ENCODE data around the gene STH.
A peak's percentile ranks its signal among the peaks of the same experiment; 100 is the strongest.

STH gene

DNA sequence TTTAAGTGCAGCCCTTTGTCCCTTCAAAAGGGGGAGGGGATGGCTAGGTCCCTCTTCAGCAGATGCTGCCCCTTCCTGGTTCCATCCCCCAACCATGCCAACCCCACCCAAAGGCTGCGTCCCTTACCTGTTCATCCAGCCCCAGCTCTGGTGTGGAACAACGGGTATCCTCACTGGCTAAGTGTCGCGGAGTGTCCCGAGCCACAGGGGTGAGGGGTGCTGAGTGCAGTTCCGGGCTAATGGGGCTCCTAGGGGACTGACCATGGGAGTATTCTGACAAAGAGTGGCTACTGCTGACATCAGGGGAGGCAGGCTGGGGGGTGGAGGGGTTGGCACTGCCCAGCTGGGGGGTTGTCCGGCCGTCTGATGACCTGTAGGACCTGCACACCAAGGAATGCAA lies 32.9 kb downstream of the STH start:
- Mint-ChIP-seq H3K4me1 (ENCODE audit: low read depth in 2 of 2) (peaks cover 19 to 57% of the 10 kb centered on the region in 2 donors), H3K27me3 (no peaks in the 10 kb centered on the region), H3K9me3 (no peaks in the 10 kb centered on the region), H3K4me3 (no peak overlapping the region), H3K27ac (peak overlapping the region in 1 of 2 donors; percentile 29), H3K36me3 (ENCODE audit: insufficient read depth) (peaks cover 77% of the 10 kb centered on the region)
- ATAC-seq (replicated peaks), result no peak
- DNase-seq, result no peak

DNA sequence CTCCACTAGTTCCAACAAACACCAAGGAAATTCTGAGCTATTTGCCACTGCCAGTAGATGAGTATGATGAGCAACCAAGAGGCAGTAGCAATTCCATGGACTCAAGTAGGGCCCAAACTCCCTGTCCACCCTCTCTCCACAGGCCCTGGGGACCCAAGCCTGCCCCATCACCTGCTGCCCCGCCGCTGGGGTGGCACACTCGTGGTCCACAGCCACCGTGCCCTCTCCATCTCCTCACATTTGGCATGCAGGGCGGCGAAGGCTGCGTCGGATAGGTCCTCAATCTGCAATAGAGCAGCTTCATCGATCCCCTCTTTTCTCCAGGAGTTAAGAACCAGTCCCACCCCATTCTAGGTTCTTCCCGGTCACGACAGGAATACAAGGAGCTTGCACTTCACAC lies 33.9 kb downstream of the STH start:
- ATAC-seq (replicated peaks) (no peak), DNase-seq (no peak)
- H3K4me1 Mint-ChIP-seq (ENCODE audit: low read depth in 2 of 2), result peaks cover 19 to 52% of the 10 kb centered on the region in 2 donors
- no peak overlapping the region for H3K4me3 Mint-ChIP-seq
- no peaks in the 10 kb centered on the region for H3K9me3 Mint-ChIP-seq
- H3K27me3 Mint-ChIP-seq, result no peaks in the 10 kb centered on the region
- peaks cover 87% of the 10 kb centered on the region for H3K36me3 Mint-ChIP-seq (ENCODE audit: insufficient read depth)
- peak overlapping the region; percentile 29 to 54 for H3K27ac Mint-ChIP-seq

DNA sequence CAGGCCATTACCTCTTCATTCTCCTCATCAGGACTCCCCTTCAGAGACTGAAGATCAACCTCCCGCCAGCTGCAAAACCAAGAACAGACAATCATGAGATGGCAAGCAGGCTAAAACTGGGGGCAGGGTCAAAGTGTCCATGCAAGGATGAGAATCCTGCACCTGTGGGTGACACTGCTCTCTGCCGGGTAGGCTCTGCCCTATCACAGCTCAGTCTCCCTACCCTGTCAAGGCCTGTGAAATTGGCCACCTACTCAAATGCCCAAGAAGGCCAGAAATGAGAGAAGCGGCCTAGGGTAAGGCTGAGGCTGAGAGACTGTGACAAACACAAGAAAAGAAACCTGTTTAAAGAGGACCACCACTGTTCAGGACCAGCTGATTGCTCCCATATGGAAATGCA lies 34.3 kb downstream of the STH start:
- Mint-ChIP-seq H3K4me1 (ENCODE audit: low read depth in 2 of 2) (peaks cover 24 to 48% of the 10 kb centered on the region in 2 donors), H3K9me3 (no peaks in the 10 kb centered on the region), H3K4me3 (no peak overlapping the region), H3K27ac (peak overlapping the region; percentile 29 to 54), H3K36me3 (ENCODE audit: insufficient read depth) (peaks cover 87% of the 10 kb centered on the region), H3K27me3 (no peaks in the 10 kb centered on the region)
- DNase-seq, result no peak
- no peak for ATAC-seq (replicated peaks)

DNA sequence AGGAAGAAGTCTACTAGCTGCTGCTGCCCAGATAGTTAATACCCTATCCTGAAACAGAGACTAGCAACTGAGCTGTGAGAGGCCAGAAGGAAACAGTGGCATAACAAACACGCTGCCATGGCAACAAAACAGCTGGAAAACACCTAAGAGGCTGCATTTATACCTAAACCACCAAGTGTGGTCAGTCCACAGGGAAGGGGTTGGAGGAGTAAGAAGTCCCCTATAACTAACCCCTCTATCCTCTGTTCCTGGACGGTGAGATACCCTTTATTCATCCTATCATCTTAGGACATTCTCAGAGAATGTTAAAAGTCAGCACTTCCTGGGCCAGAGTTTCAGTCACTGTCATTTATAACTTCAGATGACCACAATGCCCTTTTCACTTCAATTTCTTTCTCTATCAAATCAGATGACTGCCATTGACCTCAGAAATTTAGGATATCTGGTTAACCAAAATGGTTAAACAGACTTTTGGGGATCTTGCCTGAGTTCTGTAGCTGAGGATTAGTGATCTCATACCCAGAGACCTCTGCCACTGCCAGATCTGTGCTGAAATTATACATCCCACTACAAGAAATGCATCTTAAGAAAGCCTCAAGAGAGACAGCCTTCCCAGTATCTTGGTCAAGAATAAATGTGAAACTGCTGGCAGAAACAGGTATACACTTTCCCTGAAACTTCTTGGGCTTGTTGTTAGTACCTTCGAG lies 36.2 kb downstream of the STH start:
- Mint-ChIP-seq H3K4me1 (ENCODE audit: low read depth in 2 of 2) (peaks cover 15 to 35% of the 10 kb centered on the region in 2 donors), H3K27ac (peak overlapping the region; percentile 83 to 88), H3K9me3 (no peaks in the 10 kb centered on the region), H3K36me3 (ENCODE audit: insufficient read depth) (peaks cover 85% of the 10 kb centered on the region), H3K27me3 (no peaks in the 10 kb centered on the region), H3K4me3 (no peak overlapping the region)
- ATAC-seq (replicated peaks) (peak; percentile 84), DNase-seq (peak in 2 of 3 experiments; percentile 20 to 22)

DNA sequence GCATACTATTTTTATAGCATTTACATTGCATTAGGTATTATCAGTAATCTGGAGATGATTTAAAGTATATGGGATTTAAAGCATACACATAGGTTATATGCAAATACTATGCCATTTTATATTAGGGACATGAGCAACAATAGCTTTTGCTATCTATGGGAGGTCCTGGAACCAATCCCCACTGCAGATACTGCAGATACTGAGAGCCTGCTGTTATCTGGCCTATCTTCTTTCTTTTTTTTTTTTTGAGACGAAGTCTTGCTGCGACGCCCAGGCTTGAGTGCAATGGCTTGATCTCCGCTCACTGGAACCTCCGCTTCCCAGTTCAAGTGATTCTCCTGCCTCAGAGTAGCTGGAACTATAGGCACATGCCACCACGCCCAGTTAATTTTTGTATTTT lies 37.4 kb downstream of the STH start:
- Mint-ChIP-seq H3K4me1 (ENCODE audit: low read depth in 2 of 2) (peaks cover 10 to 30% of the 10 kb centered on the region in 2 donors), H3K27ac (peak overlapping the region in 1 of 2 donors; percentile 88), H3K27me3 (no peaks in the 10 kb centered on the region), H3K9me3 (no peaks in the 10 kb centered on the region), H3K36me3 (ENCODE audit: insufficient read depth) (peaks cover 82% of the 10 kb centered on the region), H3K4me3 (no peak overlapping the region)
- no peak for DNase-seq
- no peak for ATAC-seq (replicated peaks)

DNA sequence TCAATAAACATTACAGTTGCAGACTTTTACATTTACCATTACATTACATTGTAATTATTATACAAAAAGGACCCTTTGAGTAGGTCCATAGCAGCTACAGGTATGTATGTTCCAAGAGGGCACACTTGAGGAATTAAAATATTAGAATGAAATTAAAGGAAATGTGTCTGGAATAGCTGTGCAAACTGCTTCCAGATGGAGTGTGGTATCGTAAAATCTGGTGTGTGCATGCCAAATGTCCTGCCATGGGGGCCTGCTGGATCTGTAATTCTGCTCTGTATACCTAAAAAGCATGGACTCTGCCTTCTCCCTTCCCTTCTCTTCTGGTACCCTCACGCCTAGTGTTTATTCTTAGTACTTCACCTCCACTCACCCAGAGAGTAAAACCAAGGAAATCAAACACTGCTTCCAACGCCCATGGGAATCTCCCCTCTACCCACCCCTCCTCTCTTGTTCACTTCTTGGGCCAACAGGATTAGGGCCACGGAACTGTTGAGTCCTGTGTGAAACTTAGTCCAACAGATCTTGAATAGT lies 38.7 kb downstream of the STH start:
- no peaks in the 10 kb centered on the region for H3K27me3 Mint-ChIP-seq
- DNase-seq (no peak), ATAC-seq (replicated peaks) (no peak)
- H3K36me3 Mint-ChIP-seq (ENCODE audit: insufficient read depth), result peaks cover 79% of the 10 kb centered on the region
- H3K4me1 Mint-ChIP-seq (ENCODE audit: low read depth in 2 of 2), result peaks cover 10 to 30% of the 10 kb centered on the region in 2 donors
- H3K9me3 Mint-ChIP-seq, result no peaks in the 10 kb centered on the region
- H3K4me3 Mint-ChIP-seq, result no peak overlapping the region
- H3K27ac Mint-ChIP-seq, result peak overlapping the region; percentile 71 to 74

DNA sequence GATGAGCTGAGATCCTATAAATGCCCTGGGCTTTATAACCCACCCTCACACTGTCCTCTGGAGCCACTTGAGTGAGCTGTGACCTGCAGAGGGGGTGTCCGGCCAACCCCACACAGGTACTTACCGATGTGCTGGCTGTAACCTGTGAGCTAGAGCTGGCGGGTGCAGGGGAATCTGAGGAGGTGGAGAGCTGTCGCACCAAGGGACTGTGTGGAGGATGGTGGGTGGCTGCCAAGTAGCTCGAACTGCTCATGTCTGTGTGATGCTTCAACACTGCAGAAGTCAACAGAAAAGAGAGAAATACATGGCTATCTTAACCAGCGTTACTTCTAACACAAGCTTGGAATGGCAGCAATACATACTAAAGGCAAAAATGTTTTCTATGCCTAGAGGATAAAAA lies 39.4 kb downstream of the STH start:
- peak overlapping the region; percentile 71 to 74 for H3K27ac Mint-ChIP-seq
- no peak for DNase-seq
- H3K9me3 Mint-ChIP-seq, result no peaks in the 10 kb centered on the region
- H3K4me1 Mint-ChIP-seq (ENCODE audit: low read depth in 2 of 2), result peaks cover 10 to 26% of the 10 kb centered on the region in 2 donors
- no peak overlapping the region for H3K4me3 Mint-ChIP-seq
- H3K36me3 Mint-ChIP-seq (ENCODE audit: insufficient read depth), result peaks cover 76% of the 10 kb centered on the region
- ATAC-seq (replicated peaks), result no peak
- H3K27me3 Mint-ChIP-seq, result no peaks in the 10 kb centered on the region

DNA sequence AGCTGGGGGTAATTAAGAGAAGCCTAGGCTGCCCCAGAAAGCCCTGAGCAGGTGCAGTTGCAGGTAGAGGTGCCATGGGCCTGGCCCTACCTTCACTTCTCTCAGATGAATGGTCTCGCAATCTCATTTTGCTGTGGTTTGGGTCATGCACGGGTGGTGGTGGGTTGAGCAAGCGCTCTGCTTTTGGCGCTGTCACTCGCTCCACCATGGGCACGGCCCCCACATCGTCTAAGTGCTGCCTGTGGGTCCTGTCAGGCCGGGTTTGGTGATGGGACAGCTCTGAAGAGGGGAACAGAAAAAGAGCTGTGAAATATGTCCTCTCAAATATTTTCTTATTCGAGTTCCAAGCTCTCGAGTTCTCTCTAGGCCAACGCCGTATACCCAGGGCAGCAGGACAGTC lies 39.9 kb downstream of the STH start:
- Mint-ChIP-seq H3K27ac (peak overlapping the region in 1 of 2 donors; percentile 26), H3K9me3 (no peaks in the 10 kb centered on the region), H3K27me3 (no peaks in the 10 kb centered on the region), H3K4me3 (no peak overlapping the region), H3K36me3 (ENCODE audit: insufficient read depth) (peaks cover 78% of the 10 kb centered on the region), H3K4me1 (ENCODE audit: low read depth in 2 of 2) (peaks cover 10 to 29% of the 10 kb centered on the region in 2 donors)
- no peak for ATAC-seq (replicated peaks)
- no peak for DNase-seq

DNA sequence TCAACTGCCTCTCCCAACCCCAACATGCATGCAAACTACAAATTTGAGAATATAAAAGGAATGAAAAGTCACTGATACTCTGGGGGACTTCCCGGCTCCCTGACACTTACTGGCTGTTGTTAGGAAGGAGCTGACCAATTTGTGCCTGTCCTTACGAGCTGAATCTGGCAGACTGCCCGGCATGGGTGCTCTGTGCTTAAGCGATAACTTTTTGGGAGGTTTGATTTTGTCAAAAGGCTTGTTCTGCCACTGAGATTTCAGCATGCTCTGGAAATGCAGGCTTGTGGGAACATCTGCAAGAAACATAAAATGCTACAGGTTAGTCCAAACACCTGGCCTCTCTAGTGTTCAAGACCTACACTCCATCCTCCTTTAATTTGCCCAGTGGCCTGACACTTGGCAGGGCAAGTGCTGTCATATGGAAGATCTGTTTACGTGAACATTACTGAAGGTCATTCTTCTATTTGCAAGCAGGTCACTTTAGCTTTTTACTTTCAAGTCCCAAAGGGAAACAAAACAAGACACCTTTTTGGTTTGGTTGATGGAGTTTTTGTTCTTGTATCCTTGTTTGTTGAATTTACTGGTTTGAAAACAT lies 40.6 kb downstream of the STH start:
- peaks cover 78% of the 10 kb centered on the region for H3K36me3 Mint-ChIP-seq (ENCODE audit: insufficient read depth)
- no peak overlapping the region for H3K4me3 Mint-ChIP-seq
- no peak for DNase-seq
- no peaks in the 10 kb centered on the region for H3K27me3 Mint-ChIP-seq
- peaks cover 11 to 28% of the 10 kb centered on the region in 2 donors for H3K4me1 Mint-ChIP-seq (ENCODE audit: low read depth in 2 of 2)
- H3K27ac Mint-ChIP-seq, result peak overlapping the region in 1 of 2 donors; percentile 26
- ATAC-seq (replicated peaks), result no peak
- no peaks in the 10 kb centered on the region for H3K9me3 Mint-ChIP-seq

DNA sequence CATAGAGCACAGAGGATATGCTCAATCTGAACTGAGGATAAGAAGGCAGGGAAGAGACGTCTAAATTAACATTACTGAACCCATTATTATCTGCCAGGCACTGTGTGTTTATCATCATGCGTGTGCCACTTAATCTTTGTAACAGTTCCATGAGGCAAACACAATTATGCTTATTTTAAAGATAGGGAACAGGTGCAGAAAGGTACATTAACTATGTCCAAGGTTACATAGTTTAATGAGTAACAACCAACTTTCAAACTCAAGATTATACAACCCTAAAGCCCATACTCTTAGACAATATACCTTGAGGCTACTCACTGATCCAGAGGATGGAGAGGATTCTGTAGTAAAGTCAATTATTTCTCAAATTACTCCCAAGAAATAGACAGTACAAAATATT lies 43.2 kb downstream of the STH start:
- Mint-ChIP-seq H3K27me3 (no peaks in the 10 kb centered on the region), H3K4me3 (no peak overlapping the region), H3K36me3 (ENCODE audit: insufficient read depth) (peaks cover 76% of the 10 kb centered on the region), H3K4me1 (ENCODE audit: low read depth in 2 of 2) (peaks cover 10 to 23% of the 10 kb centered on the region in 2 donors), H3K27ac (no peak overlapping the region), H3K9me3 (no peaks in the 10 kb centered on the region)
- ATAC-seq (replicated peaks) (no peak), DNase-seq (no peak)

DNA sequence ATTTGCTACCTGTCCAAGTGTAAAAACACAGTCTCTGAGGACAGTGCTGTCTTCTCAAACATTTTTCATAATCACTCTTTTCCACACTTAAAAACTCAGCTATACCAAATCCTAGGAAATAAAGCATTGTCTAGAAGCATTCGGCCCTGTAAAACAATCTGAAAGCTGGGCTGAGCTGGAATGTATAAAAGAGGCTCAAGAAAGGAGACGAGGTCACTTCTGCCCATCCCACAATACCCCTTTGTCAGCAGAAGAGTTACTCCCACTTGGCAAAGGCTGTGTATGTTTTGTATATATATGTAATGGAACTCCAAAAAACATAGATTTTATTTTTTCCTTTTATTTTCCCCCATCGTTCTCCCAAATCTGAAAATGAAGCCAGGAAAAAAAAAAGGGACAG lies 43.9 kb downstream of the STH start:
- ATAC-seq (replicated peaks), result no peak
- Mint-ChIP-seq H3K9me3 (no peaks in the 10 kb centered on the region), H3K27ac (no peak overlapping the region), H3K4me1 (ENCODE audit: low read depth in 2 of 2) (peaks cover 9 to 23% of the 10 kb centered on the region in 2 donors), H3K27me3 (no peaks in the 10 kb centered on the region), H3K4me3 (no peak overlapping the region), H3K36me3 (ENCODE audit: insufficient read depth) (peaks cover 75% of the 10 kb centered on the region)
- no peak for DNase-seq

DNA sequence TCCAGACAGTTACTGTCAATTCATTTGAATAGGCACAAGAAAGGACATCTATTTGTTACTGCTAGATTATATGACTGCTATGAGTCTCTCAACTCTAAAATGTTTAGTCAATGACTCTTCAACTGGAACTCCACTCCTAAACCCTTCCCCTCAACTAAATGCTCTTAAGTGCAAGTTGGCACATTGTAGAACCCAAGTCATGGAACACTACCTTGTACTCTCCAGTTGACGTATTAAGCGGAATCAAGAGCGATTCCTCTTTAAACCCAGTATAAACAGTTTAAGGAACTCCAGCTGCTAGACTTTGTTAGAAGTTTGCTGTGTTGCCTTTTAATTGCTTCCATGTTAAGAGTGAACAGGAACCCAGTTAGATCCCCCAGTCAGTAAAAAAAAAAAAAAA lies 44.6 kb downstream of the STH start:
- DNase-seq (no peak), ATAC-seq (replicated peaks) (no peak)
- H3K36me3 Mint-ChIP-seq (ENCODE audit: insufficient read depth), result peaks cover 74% of the 10 kb centered on the region
- H3K27ac Mint-ChIP-seq, result peak overlapping the region in 1 of 2 donors; percentile 44
- no peaks in the 10 kb centered on the region for H3K9me3 Mint-ChIP-seq
- H3K4me3 Mint-ChIP-seq, result no peak overlapping the region
- H3K27me3 Mint-ChIP-seq, result no peaks in the 10 kb centered on the region
- H3K4me1 Mint-ChIP-seq (ENCODE audit: low read depth in 2 of 2), result peaks cover 4 to 23% of the 10 kb centered on the region in 2 donors

DNA sequence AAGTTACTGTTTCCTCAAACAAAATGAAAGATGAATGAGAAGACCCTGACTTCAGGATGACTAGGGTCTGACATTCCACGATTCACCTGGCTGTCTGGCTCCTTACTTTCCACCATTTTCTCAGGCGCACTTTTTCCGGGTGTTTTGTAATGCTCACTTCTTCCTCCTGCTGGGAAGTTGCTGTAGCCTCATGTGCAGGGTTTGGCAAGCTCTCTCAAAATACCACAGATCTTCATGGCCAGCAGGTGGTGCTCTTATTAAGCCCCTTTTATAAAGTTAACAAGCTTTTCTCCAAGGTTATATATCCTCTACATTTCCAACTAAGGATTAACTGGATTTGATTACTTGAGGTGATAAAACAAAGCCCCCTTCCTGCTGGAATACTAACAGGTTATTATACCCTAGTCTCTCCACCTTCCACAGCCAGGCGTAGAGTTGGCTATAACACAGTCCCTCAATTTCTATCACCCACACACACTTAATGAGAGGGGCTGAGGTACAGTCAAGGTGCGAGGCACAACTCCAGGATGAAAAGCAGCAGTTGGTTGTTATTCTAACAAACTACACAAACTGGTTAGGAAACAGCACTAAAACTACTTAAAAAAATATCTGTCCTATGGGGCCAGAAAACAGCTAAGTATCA lies 45.4 kb downstream of the STH start:
- Mint-ChIP-seq H3K27ac (peak overlapping the region; percentile 68 to 78), H3K27me3 (no peaks in the 10 kb centered on the region), H3K9me3 (no peaks in the 10 kb centered on the region), H3K4me1 (ENCODE audit: low read depth in 2 of 2) (peaks cover 4 to 23% of the 10 kb centered on the region in 2 donors), H3K4me3 (no peak overlapping the region), H3K36me3 (ENCODE audit: insufficient read depth) (peaks cover 76% of the 10 kb centered on the region)
- peak; percentile 61 for ATAC-seq (replicated peaks)
- DNase-seq, result peak; percentile 37 to 54 (median 42)

Data from effector memory CD8-positive, alpha-beta T cell (primary cell).